ENCODE results near the gene PAPPA.

The PAPPA gene

DNA sequence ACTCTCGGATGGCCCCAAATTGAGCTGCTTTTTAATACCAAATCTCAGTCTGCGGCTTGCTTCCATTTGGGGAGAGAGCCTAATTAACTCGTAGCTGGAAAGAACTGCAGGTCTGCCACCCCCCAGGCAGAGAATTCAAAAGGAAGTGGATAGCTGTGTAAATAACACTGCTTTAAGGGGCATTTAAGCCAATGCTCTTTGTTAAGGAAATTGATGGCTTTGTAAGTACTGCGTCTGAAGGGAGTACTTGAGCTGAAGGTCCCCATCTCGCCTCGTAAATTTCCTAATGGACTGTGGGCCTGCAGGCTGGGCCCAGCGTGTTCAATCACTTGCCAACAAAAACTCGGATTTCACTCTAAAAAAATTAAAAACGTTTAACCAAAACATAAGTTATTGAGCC, 132.7 kb downstream of the PAPPA start:
- Histone ChIP-seq H3K4me3 (no peak overlapping the region), H3K27me3 (no peaks in the 10 kb centered on the region), H3K27ac (no peak overlapping the region), H3K9me3 (no peaks in the 10 kb centered on the region), H3K36me3 (no peaks in the 10 kb centered on the region), H3K9ac (no peak overlapping the region), H3K4me2 (no peak overlapping the region), H4K20me1 (no peaks in the 10 kb centered on the region), H3K4me1 (no peaks in the 10 kb centered on the region)
- TF ChIP-seq Cebpa-rat (IDR thresholded peaks at IDR 0.05) = no peak

DNA sequence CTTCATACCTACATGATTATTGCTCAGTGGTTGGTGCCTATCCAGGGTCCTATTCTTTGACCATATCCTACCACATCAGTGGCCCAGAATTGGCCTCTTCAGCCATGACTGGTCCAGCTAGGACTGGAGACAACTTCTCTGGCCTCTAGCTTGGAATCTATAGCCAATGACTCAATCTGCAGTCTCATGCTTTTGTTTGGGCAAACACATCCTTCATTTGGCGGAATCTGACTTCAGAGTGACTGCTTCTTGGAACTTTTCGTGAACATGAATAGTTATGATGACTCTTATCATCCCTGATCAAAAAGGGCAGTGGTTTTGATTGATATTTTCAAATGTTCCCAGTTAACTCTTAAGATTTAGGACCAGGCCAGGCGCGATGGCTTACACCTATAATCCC, 134.1 kb downstream of the PAPPA start:
- TF ChIP-seq Cebpa-rat (IDR thresholded peaks at IDR 0.05) = no peak
- Histone ChIP-seq H3K9ac (no peak overlapping the region), H3K4me1 (no peaks in the 10 kb centered on the region), H4K20me1 (no peaks in the 10 kb centered on the region), H3K9me3 (no peaks in the 10 kb centered on the region), H3K27ac (no peak overlapping the region), H3K4me3 (no peak overlapping the region), H3K27me3 (no peaks in the 10 kb centered on the region), H3K4me2 (no peak overlapping the region), H3K36me3 (no peaks in the 10 kb centered on the region)

DNA sequence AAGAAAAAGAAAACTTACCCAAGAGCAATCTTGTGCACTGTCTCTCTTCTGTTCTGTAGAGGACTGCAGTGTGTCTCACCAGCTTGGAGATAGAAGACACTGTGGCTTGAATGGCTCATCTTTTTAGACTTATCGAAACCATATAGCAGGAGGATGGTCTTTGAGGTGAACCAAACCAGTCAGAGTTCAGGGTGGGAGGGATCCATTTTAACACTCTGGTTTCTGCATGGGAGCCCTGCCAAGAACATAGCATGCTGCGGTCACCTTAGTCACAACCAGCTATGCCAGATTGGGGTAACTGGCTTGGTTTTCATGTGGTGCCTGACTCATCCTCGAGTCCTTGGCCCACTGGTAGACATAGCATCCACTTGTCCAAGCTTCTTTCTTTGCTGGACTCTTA, 135.1 kb downstream of the PAPPA start:
- Histone ChIP-seq H3K9me3 (no peaks in the 10 kb centered on the region), H3K4me3 (no peak overlapping the region), H4K20me1 (no peaks in the 10 kb centered on the region), H3K27me3 (no peaks in the 10 kb centered on the region), H3K4me2 (no peak overlapping the region), H3K4me1 (no peaks in the 10 kb centered on the region), H3K9ac (no peak overlapping the region), H3K27ac (no peak overlapping the region), H3K36me3 (no peaks in the 10 kb centered on the region)
- no peak for TF ChIP-seq Cebpa-rat (IDR thresholded peaks at IDR 0.05)

DNA sequence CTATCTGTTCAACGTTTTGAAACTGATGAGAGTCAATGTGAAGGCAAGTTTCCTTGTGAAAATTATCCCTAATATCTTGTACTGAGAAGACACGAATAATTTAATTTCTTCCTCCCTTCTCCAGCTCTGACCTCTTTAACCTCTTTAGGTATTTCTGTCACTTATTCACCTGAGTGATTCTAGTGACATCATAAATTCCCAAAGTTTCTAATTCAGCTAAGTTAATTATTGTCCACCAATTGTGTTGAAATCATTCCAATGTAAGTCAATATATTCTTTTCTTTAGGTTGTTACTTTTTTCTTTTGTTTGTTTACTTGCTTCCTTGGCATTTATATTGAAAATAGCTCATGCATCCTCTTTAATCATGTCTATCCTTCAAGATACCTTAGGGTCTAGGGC, 143.8 kb downstream of the PAPPA start:
- H3K36me3 ChIP-seq = no peaks in the 10 kb centered on the region
- H3K4me1 ChIP-seq = no peaks in the 10 kb centered on the region
- no peak overlapping the region for H3K9ac ChIP-seq
- no peaks in the 10 kb centered on the region for H3K27me3 ChIP-seq
- H3K4me2 ChIP-seq = no peak overlapping the region
- no peaks in the 10 kb centered on the region for H3K9me3 ChIP-seq
- no peaks in the 10 kb centered on the region for H4K20me1 ChIP-seq
- no peak for TF ChIP-seq Cebpa-rat (IDR thresholded peaks at IDR 0.05)
- H3K4me3 ChIP-seq = no peak overlapping the region
- no peak overlapping the region for H3K27ac ChIP-seq

DNA sequence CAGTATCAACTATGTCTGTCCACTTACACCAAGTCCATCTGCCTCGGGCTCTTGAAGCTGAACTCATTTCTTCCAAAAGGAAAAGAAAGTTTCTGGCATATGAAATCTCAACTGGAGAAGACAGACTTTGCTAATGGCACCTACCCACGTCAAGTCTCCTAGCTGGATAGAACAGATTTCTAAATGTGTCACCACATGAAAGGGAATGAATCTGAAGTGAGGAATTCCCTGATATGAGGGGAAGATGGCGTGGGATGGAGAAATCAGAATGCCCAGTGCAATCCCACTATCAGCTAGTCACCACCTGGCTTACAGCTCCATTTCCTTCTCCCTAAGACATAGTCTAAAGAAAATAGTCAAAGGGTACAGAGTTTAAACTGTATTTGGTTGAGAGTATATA, 144.7 kb downstream of the PAPPA start:
- Histone ChIP-seq H4K20me1 (no peaks in the 10 kb centered on the region), H3K9me3 (no peaks in the 10 kb centered on the region), H3K4me3 (no peak overlapping the region), H3K4me2 (no peak overlapping the region), H3K9ac (no peak overlapping the region), H3K36me3 (no peaks in the 10 kb centered on the region), H3K27ac (no peak overlapping the region), H3K4me1 (no peaks in the 10 kb centered on the region), H3K27me3 (no peaks in the 10 kb centered on the region)
- TF ChIP-seq Cebpa-rat (IDR thresholded peaks at IDR 0.05) = no peak

DNA sequence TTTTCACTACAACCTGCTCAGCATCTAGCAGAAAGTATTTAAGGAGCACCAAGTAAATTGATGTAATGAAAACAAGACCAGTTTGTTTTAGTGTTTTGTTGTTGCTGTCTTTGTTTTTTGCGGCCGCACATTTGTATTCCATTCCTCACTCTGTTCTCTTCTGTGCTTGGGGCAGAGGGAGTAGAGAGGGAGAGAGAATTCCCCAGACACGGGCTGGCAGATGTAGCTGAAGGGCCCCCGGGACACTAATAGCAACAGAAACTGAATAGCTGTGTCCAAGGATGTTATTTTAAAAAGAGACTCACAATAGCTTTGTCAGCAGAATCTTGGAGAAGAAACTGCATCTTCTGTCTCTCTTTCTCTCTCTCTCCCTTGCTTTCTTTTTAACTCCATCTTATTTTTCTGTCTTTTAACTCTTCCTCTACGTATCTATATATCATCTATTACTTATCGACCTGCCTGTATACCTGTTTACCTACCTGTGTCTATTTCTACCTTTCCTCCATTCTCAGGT, 145.3 kb downstream of the PAPPA start:
- Histone ChIP-seq H3K4me2 (no peak overlapping the region), H3K27me3 (no peaks in the 10 kb centered on the region)
- TF ChIP-seq Cebpa-rat (IDR thresholded peaks at IDR 0.05) = no peak

DNA sequence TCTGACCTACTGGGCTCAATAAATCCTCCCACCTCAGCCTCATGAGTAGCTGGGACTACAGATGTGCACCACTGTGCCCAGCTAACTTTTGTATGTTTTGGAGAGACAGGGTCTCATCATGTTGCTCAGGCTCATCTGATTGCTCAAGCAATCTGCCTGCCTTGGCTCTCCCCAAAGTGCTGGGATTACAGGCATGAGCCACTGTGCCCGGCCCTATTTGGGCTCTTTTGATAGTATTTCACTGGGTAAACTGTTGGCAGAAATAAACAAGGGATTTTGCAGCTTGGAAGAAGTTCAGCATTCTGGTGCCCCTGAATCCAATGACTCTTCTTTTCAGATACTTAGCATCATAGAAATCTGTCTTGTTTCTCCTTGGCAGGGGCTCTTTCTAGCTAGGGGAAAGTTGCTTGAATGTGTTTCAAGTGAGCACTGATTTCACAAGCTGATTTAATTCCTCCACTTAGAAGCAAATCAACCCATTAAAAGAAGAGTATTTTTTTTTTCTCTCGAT, 146.8 kb downstream of the PAPPA start:
- Histone ChIP-seq H3K9me3 (no peaks in the 10 kb centered on the region), H3K4me1 (no peaks in the 10 kb centered on the region), H3K27me3 (no peaks in the 10 kb centered on the region), H3K36me3 (no peaks in the 10 kb centered on the region), H3K27ac (no peak overlapping the region), H3K9ac (no peak overlapping the region), H4K20me1 (no peaks in the 10 kb centered on the region), H3K4me2 (no peak overlapping the region), H3K4me3 (no peak overlapping the region)
- TF ChIP-seq Cebpa-rat (IDR thresholded peaks at IDR 0.05) = no peak

More for the DNA sequence above, 145.3 kb downstream of the PAPPA start:
- Histone ChIP-seq H3K9ac (no peak overlapping the region), H3K9me3 (no peaks in the 10 kb centered on the region), H4K20me1 (no peaks in the 10 kb centered on the region), H3K4me1 (no peaks in the 10 kb centered on the region), H3K27ac (no peak overlapping the region), H3K4me3 (no peak overlapping the region), H3K36me3 (no peaks in the 10 kb centered on the region)

DNA sequence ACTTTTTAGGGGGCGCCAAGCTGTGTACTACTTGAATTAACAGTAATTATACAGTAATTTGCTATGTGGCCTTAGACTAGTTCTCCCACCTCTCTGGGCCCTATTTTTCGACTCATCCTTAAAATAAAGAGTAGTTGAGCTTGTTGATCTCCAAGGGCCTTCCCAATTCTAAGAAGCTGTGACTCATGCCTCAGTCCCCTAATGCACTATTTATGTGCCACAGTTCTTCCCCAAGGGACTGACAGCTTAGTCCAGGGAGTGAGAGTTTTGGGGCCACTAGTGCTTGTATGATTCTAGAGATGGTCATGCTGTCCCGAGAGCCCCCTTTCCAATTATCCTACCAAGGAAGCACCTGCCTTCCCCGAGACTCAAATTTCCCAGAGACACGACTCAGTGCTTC, 149.7 kb downstream of the PAPPA start:
- Histone ChIP-seq H3K36me3 (no peaks in the 10 kb centered on the region), H3K27ac (no peak overlapping the region), H3K27me3 (no peaks in the 10 kb centered on the region), H3K9ac (no peak overlapping the region), H4K20me1 (no peaks in the 10 kb centered on the region), H3K4me1 (no peaks in the 10 kb centered on the region), H3K4me2 (no peak overlapping the region), H3K4me3 (no peak overlapping the region), H3K9me3 (no peaks in the 10 kb centered on the region)
- TF ChIP-seq Cebpa-rat (IDR thresholded peaks at IDR 0.05) = no peak

DNA sequence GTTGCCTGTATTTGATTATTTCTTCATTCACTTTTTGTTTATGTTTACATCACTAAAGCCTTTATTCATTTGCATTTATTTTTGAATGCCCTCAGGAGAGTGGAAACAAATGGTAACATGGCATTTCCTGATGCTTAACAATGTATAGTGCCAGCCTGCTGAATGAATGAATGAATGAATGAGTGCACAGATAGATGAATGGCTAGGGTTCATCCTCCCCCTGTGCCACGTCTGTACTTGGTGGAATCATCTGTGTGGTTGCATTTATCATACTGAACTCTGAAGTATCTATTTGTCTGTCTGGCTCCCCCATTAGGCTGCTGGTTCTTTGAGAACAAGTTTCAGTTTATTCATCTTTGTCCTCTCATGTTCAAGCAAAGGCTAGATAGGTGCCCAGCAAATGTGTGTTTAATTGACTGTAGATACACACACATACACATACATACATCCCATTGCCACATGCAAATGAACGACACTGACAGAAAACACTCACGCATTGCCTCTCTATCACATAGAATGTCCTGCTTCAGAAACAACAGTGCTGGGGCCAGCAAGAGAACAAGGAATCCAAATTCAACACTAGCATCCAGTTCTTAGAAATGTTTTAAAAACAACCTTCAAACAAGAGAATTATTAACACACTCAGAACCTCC, 150.4 kb downstream of the PAPPA start:
- no peaks in the 10 kb centered on the region for H3K27me3 ChIP-seq
- H4K20me1 ChIP-seq = no peaks in the 10 kb centered on the region
- H3K9me3 ChIP-seq = no peaks in the 10 kb centered on the region
- no peak overlapping the region for H3K4me3 ChIP-seq
- TF ChIP-seq Cebpa-rat (IDR thresholded peaks at IDR 0.05) = no peak
- no peak overlapping the region for H3K4me2 ChIP-seq
- no peak overlapping the region for H3K9ac ChIP-seq
- no peaks in the 10 kb centered on the region for H3K4me1 ChIP-seq
- no peak overlapping the region for H3K27ac ChIP-seq
- H3K36me3 ChIP-seq = no peaks in the 10 kb centered on the region

DNA sequence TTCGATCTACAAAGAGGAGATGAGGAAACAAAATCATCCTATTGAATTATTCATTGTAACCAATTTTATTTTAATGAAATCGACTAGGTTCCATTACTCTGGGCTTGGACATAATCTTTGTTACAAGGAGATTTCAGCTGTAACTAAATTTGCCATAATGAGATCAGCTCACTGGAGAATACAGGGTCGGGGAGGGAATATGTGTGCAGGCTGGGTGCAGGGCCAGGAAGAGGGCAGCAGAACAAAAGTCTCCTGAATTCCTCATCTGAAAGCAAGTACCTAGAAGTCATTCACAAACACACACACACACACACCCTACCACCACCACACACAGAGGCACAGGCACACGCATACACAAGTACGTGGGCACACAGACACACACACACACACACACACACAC, 151.2 kb downstream of the PAPPA start:
- Histone ChIP-seq H4K20me1 (no peaks in the 10 kb centered on the region), H3K27me3 (no peaks in the 10 kb centered on the region), H3K9me3 (no peaks in the 10 kb centered on the region), H3K27ac (no peak overlapping the region), H3K4me1 (no peaks in the 10 kb centered on the region), H3K36me3 (no peaks in the 10 kb centered on the region), H3K4me2 (no peak overlapping the region), H3K4me3 (no peak overlapping the region), H3K9ac (no peak overlapping the region)
- TF ChIP-seq Cebpa-rat (IDR thresholded peaks at IDR 0.05) = no peak

DNA sequence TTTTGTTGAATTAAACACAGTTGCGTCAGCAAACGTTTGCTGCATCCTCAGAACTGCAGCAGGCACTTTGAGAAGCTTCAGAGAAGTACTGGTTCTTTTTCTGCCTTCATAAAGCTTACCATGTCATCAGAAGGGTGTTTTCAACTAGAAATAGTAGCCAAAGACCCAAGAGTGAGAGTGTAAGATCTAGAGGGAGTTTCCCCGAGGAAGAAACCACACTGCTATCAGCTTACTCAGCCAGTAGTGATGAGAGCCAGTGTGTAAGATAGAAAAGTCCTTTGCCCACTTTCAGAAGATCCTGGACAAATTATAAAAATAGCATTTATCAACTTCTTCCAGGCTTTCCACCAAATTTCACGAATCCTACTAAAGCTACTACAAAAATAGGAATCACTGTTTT, 154.5 kb downstream of the PAPPA start:
- no peaks in the 10 kb centered on the region for H3K9me3 ChIP-seq
- H3K9ac ChIP-seq = no peak overlapping the region
- no peaks in the 10 kb centered on the region for H4K20me1 ChIP-seq
- H3K4me1 ChIP-seq = no peaks in the 10 kb centered on the region
- no peak overlapping the region for H3K4me3 ChIP-seq
- H3K36me3 ChIP-seq = no peaks in the 10 kb centered on the region
- no peak for TF ChIP-seq Cebpa-rat (IDR thresholded peaks at IDR 0.05)
- H3K4me2 ChIP-seq = no peak overlapping the region
- H3K27me3 ChIP-seq = no peaks in the 10 kb centered on the region
- H3K27ac ChIP-seq = no peak overlapping the region

Measured in BLaER1 (cell line).